HEK293 (cell line): ENCODE measurements around the gene EDAR.

ENCODE experiments used
- CTCF ChIA-PET: fragments of 350-600 bp; formaldehyde crosslinking; extraction: SDS; loops from one replicate; lab custom pipeline; 2021; ENCODE audit warnings: antibody characterized with exemption; lab: Yijun Ruan, JAX
- POLR2A ChIA-PET: fragments of 300-600 bp; formaldehyde crosslinking; extraction: SDS; loops from one replicate; lab custom pipeline; 2020; ENCODE audit warnings: antibody characterized with exemption, inconsistent platforms; lab: Yijun Ruan, JAX
- H3K27ac ChIP-seq: fragments of 200-500 bp; sonication (Bioruptor generic); 2 replicates; pipeline ENCODE4 v1.5.1; 2014; ENCODE audit warnings: low read depth, low read length, control low read depth, inconsistent platforms; ENCODE audit errors: extremely low read depth
- H3K36me3 ChIP-seq, 2 experiments: fragments of 200-500 bp in 1 of 2; sonication (Bioruptor generic) in 1 of 2; 1 replicate in 1 of 2; 2 replicates in 1 of 2; pipeline ENCODE4 v1.5.1; 2014 to 2017; ENCODE audit warnings: inconsistent platforms in 2 of 2, low read length in 2 of 2; ENCODE audit not compliant: control insufficient read depth in 2 of 2, insufficient read depth in 1 of 2
- H3K4me1 ChIP-seq: fragments of 200-500 bp; sonication (Bioruptor generic); 2 replicates; pipeline ENCODE4 v1.5.1; 2014; ENCODE audit warnings: mild to moderate bottlenecking, low read length, inconsistent platforms; ENCODE audit not compliant: control insufficient read depth, insufficient read depth
- H3K4me3 ChIP-seq: 2 replicates; pipeline ENCODE4 v1.5.1; 2011; ENCODE audit warnings: low read depth, mild to moderate bottlenecking, control low read depth, low read length, moderate library complexity
- H3K9me3 ChIP-seq: fragments of 200-500 bp; sonication (Bioruptor generic); 2 replicates; pipeline ENCODE4 v1.5.1; 2014; ENCODE audit warnings: low read depth, low read length, inconsistent platforms; ENCODE audit not compliant: control insufficient read depth, insufficient read depth
- BCL11A ChIP-seq: fragments of 450-650 bp; formaldehyde crosslinking; IDR thresholded peaks from 2 replicates; pipeline ENCODE4 v1.5.1; 2016; ENCODE audit warnings: low read depth, missing biosample characterization, missing genetic modification characterization
- HOXA7 ChIP-seq: sonication (generic); formaldehyde crosslinking; IDR thresholded peaks from 2 replicates; pipeline ENCODE4 v1.8.1; 2022; ENCODE audit warnings: missing genetic modification reagents, borderline replicate concordance
- SCRT1 ChIP-seq: fragments of 450-650 bp; formaldehyde crosslinking; IDR thresholded peaks from 2 replicates; pipeline ENCODE4 v1.5.1; 2016; ENCODE audit warnings: missing biosample characterization, missing genetic modification characterization, borderline replicate concordance
- SETDB1 ChIP-seq: IDR thresholded peaks from one replicate; pipeline ENCODE4 v1.6.1; 2017; ENCODE audit warnings: mild to moderate bottlenecking, low read length, moderate library complexity, mixed read lengths; ENCODE audit not compliant: insufficient read length
- ZBTB1 ChIP-seq: fragments of 450-650 bp; formaldehyde crosslinking; IDR thresholded peaks from 2 replicates; pipeline ENCODE4 v1.5.1; 2016; ENCODE audit warnings: missing biosample characterization, missing genetic modification characterization
- ZEB2 ChIP-seq: fragments of 450-650 bp; formaldehyde crosslinking; IDR thresholded peaks from 2 replicates; pipeline ENCODE4 v1.5.1; 2016; ENCODE audit warnings: missing biosample characterization, missing genetic modification characterization
- ZNF169 ChIP-seq: fragments of 450-650 bp; formaldehyde crosslinking; IDR thresholded peaks from 2 replicates; pipeline ENCODE4 v1.5.1; 2016; ENCODE audit warnings: missing biosample characterization, missing genetic modification characterization
- ZNF239 ChIP-seq: fragments of 450-650 bp; formaldehyde crosslinking; IDR thresholded peaks from 2 replicates; pipeline ENCODE4 v1.5.1; 2016; ENCODE audit warnings: missing biosample characterization, missing genetic modification characterization
- ZNF248 ChIP-seq: fragments of 450-650 bp; formaldehyde crosslinking; IDR thresholded peaks from 2 replicates; pipeline ENCODE4 v1.5.1; 2017; ENCODE audit warnings: missing biosample characterization, missing genetic modification characterization
- ZNF404 ChIP-seq: fragments of 450-650 bp; formaldehyde crosslinking; IDR thresholded peaks from 2 replicates; pipeline ENCODE4 v1.5.1; 2017; ENCODE audit warnings: missing biosample characterization, missing genetic modification characterization
- ZNF48 ChIP-seq: fragments of 450-650 bp; formaldehyde crosslinking; IDR thresholded peaks from 2 replicates; pipeline ENCODE4 v1.5.1; 2016; ENCODE audit warnings: missing biosample characterization, missing genetic modification characterization
- ZNF561 ChIP-seq: fragments of 450-650 bp; IDR thresholded peaks from 2 replicates; pipeline ENCODE4 v1.5.1; 2018; ENCODE audit warnings: missing biosample characterization, missing genetic modification characterization, borderline replicate concordance
- ZNF707 ChIP-seq: fragments of 450-650 bp; formaldehyde crosslinking; IDR thresholded peaks from 2 replicates; pipeline ENCODE4 v1.5.1; 2016; ENCODE audit warnings: missing biosample characterization, missing genetic modification characterization
- TF ChIP-seq, protein P1 (sequence below): fragments of 450-650 bp; formaldehyde crosslinking; IDR thresholded peaks from 2 replicates; pipeline ENCODE4 v1.5.1; 2016; ENCODE audit warnings: missing biosample characterization, missing genetic modification characterization
- TF ChIP-seq, protein P2 (sequence below): fragments of 450-650 bp; formaldehyde crosslinking; IDR thresholded peaks from 2 replicates; pipeline ENCODE4 v1.5.1; 2016; ENCODE audit warnings: missing biosample characterization, missing genetic modification characterization
- TF ChIP-seq, protein P3 (sequence below): fragments of 450-650 bp; formaldehyde crosslinking; IDR thresholded peaks from 2 replicates; pipeline ENCODE4 v1.5.1; 2016; ENCODE audit warnings: missing biosample characterization, missing genetic modification characterization, low read depth
- TF ChIP-seq, protein P4 (sequence below): fragments of 450-650 bp; formaldehyde crosslinking; IDR thresholded peaks from 2 replicates; pipeline ENCODE4 v1.5.1; 2016; ENCODE audit warnings: missing biosample characterization, missing genetic modification characterization
- TF ChIP-seq, protein P5 (sequence below): fragments of 450-650 bp; IDR thresholded peaks from 2 replicates; pipeline ENCODE4 v1.5.1; 2018; ENCODE audit warnings: missing biosample characterization, mild to moderate bottlenecking, missing genetic modification characterization
- TF ChIP-seq, protein P6 (sequence below): fragments of 450-650 bp; formaldehyde crosslinking; conservative IDR thresholded peaks from 2 replicates; pipeline ENCODE4 v1.5.1; 2016; ENCODE audit warnings: low read depth, missing biosample characterization, missing genetic modification characterization

Gene EDAR

DNA sequence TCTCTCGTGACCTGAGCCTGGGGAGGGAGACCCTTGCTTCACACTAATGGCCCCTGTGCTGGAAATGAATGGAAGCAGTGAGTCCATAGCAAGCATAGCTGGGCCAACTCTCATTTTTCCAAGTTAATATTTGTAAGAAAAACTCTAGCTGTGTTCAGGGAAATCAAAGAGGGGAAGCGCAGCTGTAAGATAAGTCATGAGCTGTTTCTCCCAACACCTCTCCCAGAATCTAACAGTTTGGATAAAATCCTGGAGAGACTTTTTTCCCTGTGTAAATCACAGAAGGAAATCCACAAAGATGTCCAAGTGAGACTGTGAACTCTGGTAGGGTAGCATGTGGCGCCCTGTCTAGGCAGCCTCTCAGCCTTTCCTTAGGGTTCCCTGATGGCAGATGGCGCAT lies 27.2 kb downstream of the EDAR start:
- H3K4me1 ChIP-seq: peaks cover 23% of the 10 kb centered on the region
- TF ChIP-seq, protein P1, sequence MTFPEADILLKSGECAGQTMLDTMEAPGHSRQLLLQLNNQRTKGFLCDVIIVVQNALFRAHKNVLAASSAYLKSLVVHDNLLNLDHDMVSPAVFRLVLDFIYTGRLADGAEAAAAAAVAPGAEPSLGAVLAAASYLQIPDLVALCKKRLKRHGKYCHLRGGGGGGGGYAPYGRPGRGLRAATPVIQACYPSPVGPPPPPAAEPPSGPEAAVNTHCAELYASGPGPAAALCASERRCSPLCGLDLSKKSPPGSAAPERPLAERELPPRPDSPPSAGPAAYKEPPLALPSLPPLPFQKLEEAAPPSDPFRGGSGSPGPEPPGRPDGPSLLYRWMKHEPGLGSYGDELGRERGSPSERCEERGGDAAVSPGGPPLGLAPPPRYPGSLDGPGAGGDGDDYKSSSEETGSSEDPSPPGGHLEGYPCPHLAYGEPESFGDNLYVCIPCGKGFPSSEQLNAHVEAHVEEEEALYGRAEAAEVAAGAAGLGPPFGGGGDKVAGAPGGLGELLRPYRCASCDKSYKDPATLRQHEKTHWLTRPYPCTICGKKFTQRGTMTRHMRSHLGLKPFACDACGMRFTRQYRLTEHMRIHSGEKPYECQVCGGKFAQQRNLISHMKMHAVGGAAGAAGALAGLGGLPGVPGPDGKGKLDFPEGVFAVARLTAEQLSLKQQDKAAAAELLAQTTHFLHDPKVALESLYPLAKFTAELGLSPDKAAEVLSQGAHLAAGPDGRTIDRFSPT (tag by site-specific recombination): no peak
- no peak for TF ChIP-seq ZNF404 (tag by site-specific recombination)
- TF ChIP-seq, protein P2, sequence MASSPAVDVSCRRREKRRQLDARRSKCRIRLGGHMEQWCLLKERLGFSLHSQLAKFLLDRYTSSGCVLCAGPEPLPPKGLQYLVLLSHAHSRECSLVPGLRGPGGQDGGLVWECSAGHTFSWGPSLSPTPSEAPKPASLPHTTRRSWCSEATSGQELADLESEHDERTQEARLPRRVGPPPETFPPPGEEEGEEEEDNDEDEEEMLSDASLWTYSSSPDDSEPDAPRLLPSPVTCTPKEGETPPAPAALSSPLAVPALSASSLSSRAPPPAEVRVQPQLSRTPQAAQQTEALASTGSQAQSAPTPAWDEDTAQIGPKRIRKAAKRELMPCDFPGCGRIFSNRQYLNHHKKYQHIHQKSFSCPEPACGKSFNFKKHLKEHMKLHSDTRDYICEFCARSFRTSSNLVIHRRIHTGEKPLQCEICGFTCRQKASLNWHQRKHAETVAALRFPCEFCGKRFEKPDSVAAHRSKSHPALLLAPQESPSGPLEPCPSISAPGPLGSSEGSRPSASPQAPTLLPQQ (tag by site-specific recombination): no peak
- no peak for TF ChIP-seq ZEB2 (tag by site-specific recombination)
- no peak for TF ChIP-seq ZNF48 (tag by site-specific recombination)
- TF ChIP-seq HOXA7: no peak
- TF ChIP-seq, protein P3, sequence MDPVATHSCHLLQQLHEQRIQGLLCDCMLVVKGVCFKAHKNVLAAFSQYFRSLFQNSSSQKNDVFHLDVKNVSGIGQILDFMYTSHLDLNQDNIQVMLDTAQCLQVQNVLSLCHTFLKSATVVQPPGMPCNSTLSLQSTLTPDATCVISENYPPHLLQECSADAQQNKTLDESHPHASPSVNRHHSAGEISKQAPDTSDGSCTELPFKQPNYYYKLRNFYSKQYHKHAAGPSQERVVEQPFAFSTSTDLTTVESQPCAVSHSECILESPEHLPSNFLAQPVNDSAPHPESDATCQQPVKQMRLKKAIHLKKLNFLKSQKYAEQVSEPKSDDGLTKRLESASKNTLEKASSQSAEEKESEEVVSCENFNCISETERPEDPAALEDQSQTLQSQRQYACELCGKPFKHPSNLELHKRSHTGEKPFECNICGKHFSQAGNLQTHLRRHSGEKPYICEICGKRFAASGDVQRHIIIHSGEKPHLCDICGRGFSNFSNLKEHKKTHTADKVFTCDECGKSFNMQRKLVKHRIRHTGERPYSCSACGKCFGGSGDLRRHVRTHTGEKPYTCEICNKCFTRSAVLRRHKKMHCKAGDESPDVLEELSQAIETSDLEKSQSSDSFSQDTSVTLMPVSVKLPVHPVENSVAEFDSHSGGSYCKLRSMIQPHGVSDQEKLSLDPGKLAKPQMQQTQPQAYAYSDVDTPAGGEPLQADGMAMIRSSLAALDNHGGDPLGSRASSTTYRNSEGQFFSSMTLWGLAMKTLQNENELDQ (tag by site-specific recombination): no peak
- TF ChIP-seq SCRT1 (tag by site-specific recombination): no peak
- TF ChIP-seq, protein P4, sequence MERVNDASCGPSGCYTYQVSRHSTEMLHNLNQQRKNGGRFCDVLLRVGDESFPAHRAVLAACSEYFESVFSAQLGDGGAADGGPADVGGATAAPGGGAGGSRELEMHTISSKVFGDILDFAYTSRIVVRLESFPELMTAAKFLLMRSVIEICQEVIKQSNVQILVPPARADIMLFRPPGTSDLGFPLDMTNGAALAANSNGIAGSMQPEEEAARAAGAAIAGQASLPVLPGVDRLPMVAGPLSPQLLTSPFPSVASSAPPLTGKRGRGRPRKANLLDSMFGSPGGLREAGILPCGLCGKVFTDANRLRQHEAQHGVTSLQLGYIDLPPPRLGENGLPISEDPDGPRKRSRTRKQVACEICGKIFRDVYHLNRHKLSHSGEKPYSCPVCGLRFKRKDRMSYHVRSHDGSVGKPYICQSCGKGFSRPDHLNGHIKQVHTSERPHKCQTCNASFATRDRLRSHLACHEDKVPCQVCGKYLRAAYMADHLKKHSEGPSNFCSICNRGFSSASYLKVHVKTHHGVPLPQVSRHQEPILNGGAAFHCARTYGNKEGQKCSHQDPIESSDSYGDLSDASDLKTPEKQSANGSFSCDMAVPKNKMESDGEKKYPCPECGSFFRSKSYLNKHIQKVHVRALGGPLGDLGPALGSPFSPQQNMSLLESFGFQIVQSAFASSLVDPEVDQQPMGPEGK: no peak
- no peak for TF ChIP-seq ZNF561 (tag by site-specific recombination)
- no peak for TF ChIP-seq ZNF239 (tag by site-specific recombination)
- TF ChIP-seq, protein P5, sequence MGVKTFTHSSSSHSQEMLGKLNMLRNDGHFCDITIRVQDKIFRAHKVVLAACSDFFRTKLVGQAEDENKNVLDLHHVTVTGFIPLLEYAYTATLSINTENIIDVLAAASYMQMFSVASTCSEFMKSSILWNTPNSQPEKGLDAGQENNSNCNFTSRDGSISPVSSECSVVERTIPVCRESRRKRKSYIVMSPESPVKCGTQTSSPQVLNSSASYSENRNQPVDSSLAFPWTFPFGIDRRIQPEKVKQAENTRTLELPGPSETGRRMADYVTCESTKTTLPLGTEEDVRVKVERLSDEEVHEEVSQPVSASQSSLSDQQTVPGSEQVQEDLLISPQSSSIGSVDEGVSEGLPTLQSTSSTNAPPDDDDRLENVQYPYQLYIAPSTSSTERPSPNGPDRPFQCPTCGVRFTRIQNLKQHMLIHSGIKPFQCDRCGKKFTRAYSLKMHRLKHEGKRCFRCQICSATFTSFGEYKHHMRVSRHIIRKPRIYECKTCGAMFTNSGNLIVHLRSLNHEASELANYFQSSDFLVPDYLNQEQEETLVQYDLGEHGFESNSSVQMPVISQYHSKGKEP (tag by site-specific recombination): no peak
- no peak for TF ChIP-seq ZNF707 (tag by site-specific recombination)
- TF ChIP-seq ZNF169 (tag by site-specific recombination): no peak
- TF ChIP-seq, protein P6, sequence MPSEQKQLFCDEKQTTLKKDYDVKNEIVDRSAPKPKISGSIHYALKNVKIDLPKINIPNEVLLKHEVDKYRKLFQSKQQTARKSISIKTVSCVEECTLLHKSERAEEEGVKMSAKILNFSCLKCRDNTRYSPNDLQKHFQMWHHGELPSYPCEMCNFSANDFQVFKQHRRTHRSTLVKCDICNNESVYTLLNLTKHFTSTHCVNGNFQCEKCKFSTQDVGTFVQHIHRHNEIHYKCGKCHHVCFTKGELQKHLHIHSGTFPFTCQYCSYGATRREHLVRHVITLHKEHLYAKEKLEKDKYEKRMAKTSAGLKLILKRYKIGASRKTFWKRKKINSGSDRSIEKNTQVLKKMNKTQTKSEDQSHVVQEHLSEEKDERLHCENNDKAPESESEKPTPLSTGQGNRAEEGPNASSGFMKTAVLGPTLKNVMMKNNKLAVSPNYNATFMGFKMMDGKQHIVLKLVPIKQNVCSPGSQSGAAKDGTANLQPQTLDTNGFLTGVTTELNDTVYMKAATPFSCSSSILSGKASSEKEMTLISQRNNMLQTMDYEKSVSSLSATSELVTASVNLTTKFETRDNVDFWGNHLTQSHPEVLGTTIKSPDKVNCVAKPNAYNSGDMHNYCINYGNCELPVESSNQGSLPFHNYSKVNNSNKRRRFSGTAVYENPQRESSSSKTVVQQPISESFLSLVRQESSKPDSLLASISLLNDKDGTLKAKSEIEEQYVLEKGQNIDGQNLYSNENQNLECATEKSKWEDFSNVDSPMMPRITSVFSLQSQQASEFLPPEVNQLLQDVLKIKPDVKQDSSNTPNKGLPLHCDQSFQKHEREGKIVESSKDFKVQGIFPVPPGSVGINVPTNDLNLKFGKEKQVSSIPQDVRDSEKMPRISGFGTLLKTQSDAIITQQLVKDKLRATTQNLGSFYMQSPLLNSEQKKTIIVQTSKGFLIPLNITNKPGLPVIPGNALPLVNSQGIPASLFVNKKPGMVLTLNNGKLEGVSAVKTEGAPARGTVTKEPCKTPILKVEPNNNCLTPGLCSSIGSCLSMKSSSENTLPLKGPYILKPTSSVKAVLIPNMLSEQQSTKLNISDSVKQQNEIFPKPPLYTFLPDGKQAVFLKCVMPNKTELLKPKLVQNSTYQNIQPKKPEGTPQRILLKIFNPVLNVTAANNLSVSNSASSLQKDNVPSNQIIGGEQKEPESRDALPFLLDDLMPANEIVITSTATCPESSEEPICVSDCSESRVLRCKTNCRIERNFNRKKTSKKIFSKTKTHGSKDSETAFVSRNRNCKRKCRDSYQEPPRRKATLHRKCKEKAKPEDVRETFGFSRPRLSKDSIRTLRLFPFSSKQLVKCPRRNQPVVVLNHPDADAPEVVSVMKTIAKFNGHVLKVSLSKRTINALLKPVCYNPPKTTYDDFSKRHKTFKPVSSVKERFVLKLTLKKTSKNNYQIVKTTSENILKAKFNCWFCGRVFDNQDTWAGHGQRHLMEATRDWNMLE (tag by site-specific recombination): no peak
- TF ChIP-seq SETDB1: no peak
- TF ChIP-seq ZBTB1 (tag by site-specific recombination): no peak
- TF ChIP-seq ZNF248 (tag by site-specific recombination): no peak
- TF ChIP-seq BCL11A (tag by site-specific recombination): no peak
- POLR2A ChIA-PET: no interaction called here
- CTCF ChIA-PET: no interaction called here
- no peaks in the 10 kb centered on the region for H3K36me3 ChIP-seq
- H3K27ac ChIP-seq: no peak overlapping the region
- H3K9me3 ChIP-seq: no peaks in the 10 kb centered on the region
- no peak overlapping the region for H3K4me3 ChIP-seq
